Aorta (tissue), 5 donors: ENCODE measurements around the gene NOP9. TPM values are rescaled to one million over a fixed set of nuclear protein-coding genes. Genes with fewer than 3 reads are reported as not detected.

Source experiments
- ATAC-seq: fragments of 200-7000 bp; cut with Tn5 transposase; one replicate; pipeline ENCODE4 v1.9.1; 2022; ENCODE audit warnings: moderate library complexity; ENCODE audit not compliant: low FRiP score
- DNase-seq, 2 donors: peaks; one replicate each; pipeline ENCODE4 v3.0.0-alpha.2; 2020
- H3K27ac ChIP-seq, 2 donors: one replicate each; pipeline ENCODE4 v1.5.1; 2013; ENCODE audit warnings: low read length in 2 of 2, mild to moderate bottlenecking in 2 of 2, moderate library complexity in 2 of 2, control low read depth in 1 of 2, inconsistent platforms in 1 of 2, low read depth in 1 of 2
- H3K27me3 ChIP-seq, 2 donors: one replicate each; pipeline ENCODE4 v1.6.1; 2013; ENCODE audit warnings: control low read depth in 1 of 2, low read length in 1 of 2, mild to moderate bottlenecking in 1 of 2, moderate library complexity in 1 of 2; ENCODE audit not compliant: insufficient read depth in 2 of 2, control insufficient read depth in 1 of 2
- H3K36me3 ChIP-seq, 2 donors: one replicate each; pipeline ENCODE4 v1.6.1; 2013; ENCODE audit warnings: control low read depth in 1 of 2, low read length in 1 of 2, mild to moderate bottlenecking in 1 of 2; ENCODE audit not compliant: insufficient read depth in 2 of 2, control insufficient read depth in 1 of 2
- H3K4me1 ChIP-seq, 2 donors: one replicate each; pipeline ENCODE4 v1.6.1; 2013; ENCODE audit warnings: low read length in 2 of 2, control low read depth in 1 of 2, mild to moderate bottlenecking in 1 of 2, moderate library complexity in 1 of 2; ENCODE audit not compliant: insufficient read depth in 2 of 2, control insufficient read depth in 1 of 2
- H3K4me3 ChIP-seq, 2 donors: one replicate each; pipeline ENCODE4 v1.5.1; 2013; ENCODE audit warnings: low read length in 2 of 2, control low read depth in 1 of 2, mild to moderate bottlenecking in 1 of 2
- H3K9me3 ChIP-seq: one replicate; pipeline ENCODE4 v1.6.1; 2013; ENCODE audit warnings: mild to moderate bottlenecking, low read length; ENCODE audit not compliant: control insufficient read depth
- WGBS, 2 donors: extraction: QIAGEN DNeasy Blood & Tissue Kit; methylation state at CpG; one replicate each; pipeline ENCODE4 v1.1.7; 2013; 5-methylcytosine and 5-hydroxymethylcytosine counted together
- intact Hi-C, 2 donors: fragments of 100-400 bp; cut with DNase I; formaldehyde crosslinking; loops; one replicate each; pipeline versions ENCODE4 v1.14.2 to v1.15.0; 2022
- polyA plus RNA-seq, 2 donors: library from polyadenylated mRNA; stranded (reverse); fragments of 200-250 nt; gene quantifications; one replicate each; pipeline ENCODE4 v1.2.3, GENCODE V29; 2013
- total RNA-seq, 2 donors: library from RNA; stranded (reverse); fragmentation: NEBNext Ultra II Directional; extraction: Animal tissue kit (Norgen Biotek cat#: 25700); gene quantifications; one replicate each; pipeline ENCODE4 v1.2.1, GENCODE V29; 2021
- donor health status: healthy with polysubstance abuse.
- donor health status: Bipolar disorder and iron deficiency.
- donor health status: DM: no; HTN: no; CAD: no.
- donor health status: DM: no; HTN: no; CAD: no.
- donor health status: DM: yes; HTN: yes; CAD: no.

The NOP9 gene
- total and polyA plus RNA-seq, 4 donors, result 7.9 to 19.9 (median 14.3) TPM

DNA sequence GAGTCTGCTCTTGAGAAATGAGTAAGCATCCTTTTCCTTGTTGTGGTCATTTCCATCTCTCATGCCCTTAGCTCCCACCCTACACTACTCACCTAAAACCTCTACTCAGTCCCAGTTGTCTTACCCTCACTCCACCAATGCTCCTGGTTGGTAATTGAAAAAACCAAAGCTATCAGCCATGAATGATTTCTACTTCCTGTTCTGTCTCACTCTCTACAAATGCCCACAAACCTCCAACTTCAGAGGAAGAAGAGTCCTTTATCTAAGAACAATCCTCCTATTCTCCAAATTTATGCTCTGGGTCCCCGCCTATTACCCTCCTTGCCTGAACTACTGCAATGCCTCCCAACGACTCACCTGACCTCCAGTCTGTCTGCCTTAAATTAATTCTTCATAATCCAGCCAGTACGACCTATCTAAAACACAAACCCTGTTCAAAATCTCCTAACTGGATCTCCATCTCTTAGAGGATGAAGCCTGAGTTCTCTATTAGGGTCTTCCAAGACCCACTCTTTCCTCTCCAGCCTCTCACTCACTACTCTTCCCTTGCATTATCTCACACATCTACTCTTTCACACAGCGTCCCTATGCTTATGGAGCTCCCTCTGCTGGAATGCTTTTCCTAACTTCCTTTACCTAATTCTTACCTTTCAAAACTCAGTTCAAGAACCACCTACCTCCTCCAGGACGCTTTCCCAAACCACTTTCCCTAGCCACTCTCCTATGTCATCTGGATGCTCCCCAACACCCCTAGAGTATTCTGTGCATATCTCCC, 2.3 kb upstream of the NOP9 start:
- no peak overlapping the region for H3K27ac ChIP-seq
- no peaks in the 10 kb centered on the region for H3K36me3 ChIP-seq
- intact Hi-C loops, result loop anchor here (1.0 to 5.0 kb wide), 2 partner anchors 54 to 55 kb away; partner anchors contain the start of gene TINF2 (in 1 of the 2)
- no peak for DNase-seq
- H3K4me3 ChIP-seq, result no peak overlapping the region
- no peak for ATAC-seq
- H3K4me1 ChIP-seq, result no peaks in the 10 kb centered on the region
- no peaks in the 10 kb centered on the region for H3K9me3 ChIP-seq
- 54 to 57% methylated on average over 5 of the region's 5 CpGs for WGBS, 2 donors
- no peaks in the 10 kb centered on the region for H3K27me3 ChIP-seq

DNA sequence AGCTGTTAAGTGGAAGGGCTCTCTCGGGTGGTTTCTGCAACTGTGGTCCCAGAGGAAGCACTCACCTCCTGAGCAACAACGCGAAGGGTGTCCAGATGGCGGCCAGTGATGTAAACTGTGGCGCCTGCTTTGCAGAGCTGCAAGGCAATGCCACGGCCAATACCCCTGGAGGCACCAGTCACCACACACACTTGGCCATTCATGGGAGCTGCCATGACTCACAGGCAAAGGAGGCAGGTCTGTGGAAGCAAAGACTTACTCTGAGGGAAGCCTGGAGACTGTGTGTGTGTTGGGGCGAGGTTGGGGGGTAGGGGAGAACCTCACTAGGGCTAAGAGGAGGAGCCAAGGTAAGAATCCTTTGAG, 777 bp upstream of the NOP9 start:
- no peaks in the 10 kb centered on the region for H3K9me3 ChIP-seq
- H3K4me1 ChIP-seq, result no peaks in the 10 kb centered on the region
- no peaks in the 10 kb centered on the region for H3K27me3 ChIP-seq
- 50 to 51% methylated on average over 7 of the region's 7 CpGs for WGBS, 2 donors
- peak overlapping the region; percentile 58 to 90 for H3K4me3 ChIP-seq
- H3K36me3 ChIP-seq, result peaks cover 0 to 3% of the 10 kb centered on the region in 2 donors
- intact Hi-C loops, result loop anchor here in 1 of 2 donors (5.0 kb wide), 1 partner anchor 57 kb away; the partner anchor contains the start of gene TINF2
- peak; percentile 4 for ATAC-seq
- H3K27ac ChIP-seq, result no peak overlapping the region
- no peak for DNase-seq

DNA sequence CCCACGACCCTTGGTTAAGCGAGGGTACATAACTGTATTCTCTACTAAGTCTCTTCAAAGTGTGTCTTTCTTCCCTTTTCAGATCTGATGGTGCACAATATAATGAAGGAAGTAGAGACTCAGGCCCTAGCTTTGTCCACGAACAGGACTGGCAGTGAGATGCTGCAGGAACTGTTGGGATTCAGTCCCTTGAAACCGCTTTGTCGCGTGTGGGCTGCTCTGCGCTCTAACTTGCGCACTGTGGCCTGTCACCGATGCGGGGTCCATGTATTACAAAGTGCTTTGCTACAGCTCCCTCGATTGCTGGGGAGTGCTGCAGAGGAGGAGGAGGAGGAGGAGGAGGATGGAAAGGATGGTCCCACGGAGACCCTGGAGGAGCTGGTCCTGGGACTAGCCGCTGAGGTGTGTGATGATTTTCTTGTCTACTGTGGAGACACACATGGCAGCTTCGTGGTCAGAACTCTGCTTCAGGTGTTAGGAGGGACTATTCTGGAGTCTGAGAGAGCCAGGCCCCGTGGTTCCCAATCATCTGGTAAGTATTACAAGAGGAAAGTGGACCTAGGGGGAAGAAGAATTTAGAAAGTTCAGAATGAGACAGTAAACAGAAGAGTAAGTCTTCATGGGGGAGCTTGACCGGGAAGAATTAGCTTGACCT, 803 bp downstream of the NOP9 start:
- intact Hi-C loops, result no loop called here
- no peaks in the 10 kb centered on the region for H3K9me3 ChIP-seq
- H3K27ac ChIP-seq, result no peak overlapping the region
- no peaks in the 10 kb centered on the region for H3K4me1 ChIP-seq
- no peaks in the 10 kb centered on the region for H3K27me3 ChIP-seq
- WGBS, 2 donors, result 30 to 31% methylated on average over 16 of the region's 16 CpGs
- peak overlapping the region; percentile 53 to 90 for H3K4me3 ChIP-seq
- peaks cover 0 to 6% of the 10 kb centered on the region in 2 donors for H3K36me3 ChIP-seq
- ATAC-seq, result no peak
- DNase-seq, result no peak

DNA sequence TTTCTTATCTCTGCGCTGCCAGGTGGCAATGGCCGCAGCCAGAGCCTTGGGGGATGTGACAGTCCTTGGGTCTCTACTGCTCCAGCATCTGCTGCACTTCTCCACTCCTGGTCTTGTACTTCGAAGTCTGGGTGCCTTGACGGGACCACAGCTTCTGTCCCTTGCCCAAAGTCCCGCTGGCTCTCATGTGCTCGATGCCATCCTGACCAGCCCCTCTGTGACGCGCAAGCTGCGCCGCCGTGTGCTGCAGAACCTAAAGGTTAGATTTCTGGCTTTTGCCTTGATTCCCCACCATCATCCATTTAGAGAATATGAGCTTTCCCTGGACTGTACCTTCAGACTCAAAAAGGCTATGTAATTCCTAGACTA, 4.4 kb downstream of the NOP9 start:
- peaks cover 0 to 16% of the 10 kb centered on the region in 2 donors for H3K36me3 ChIP-seq

DNA sequence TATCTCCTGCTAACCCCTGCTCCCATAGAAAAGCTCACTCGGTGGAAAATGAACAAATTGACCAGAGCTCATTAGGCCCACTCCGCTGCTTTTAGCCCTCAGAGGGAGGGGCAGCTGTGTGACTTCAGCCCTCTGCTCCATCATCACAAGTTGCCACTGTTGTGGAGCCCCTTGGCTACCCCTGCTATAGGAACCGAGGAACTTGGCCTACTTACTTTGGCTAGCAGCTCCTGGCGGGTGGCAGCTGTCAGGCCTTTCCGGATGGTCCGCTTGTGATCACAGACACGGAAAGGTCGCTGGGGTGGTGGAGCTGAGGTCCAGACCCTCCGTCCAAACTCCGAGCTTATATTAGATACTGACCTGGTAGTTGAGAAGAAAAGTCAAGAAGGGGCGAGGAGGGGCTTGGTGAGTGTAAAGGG, 7.5 kb downstream of the NOP9 start:
- ATAC-seq, result no peak

More for the DNA sequence above, 4.4 kb downstream of the NOP9 start:
- Histone ChIP-seq H3K4me1 (no peaks in the 10 kb centered on the region), H3K27me3 (no peaks in the 10 kb centered on the region), H3K9me3 (no peaks in the 10 kb centered on the region), H3K27ac (no peak overlapping the region), H3K4me3 (no peak overlapping the region)
- 95 to 96% methylated on average over 11 of the region's 11 CpGs for WGBS, 2 donors
- ATAC-seq (no peak), DNase-seq (no peak)
- intact Hi-C loops, result no loop called here

DNA sequence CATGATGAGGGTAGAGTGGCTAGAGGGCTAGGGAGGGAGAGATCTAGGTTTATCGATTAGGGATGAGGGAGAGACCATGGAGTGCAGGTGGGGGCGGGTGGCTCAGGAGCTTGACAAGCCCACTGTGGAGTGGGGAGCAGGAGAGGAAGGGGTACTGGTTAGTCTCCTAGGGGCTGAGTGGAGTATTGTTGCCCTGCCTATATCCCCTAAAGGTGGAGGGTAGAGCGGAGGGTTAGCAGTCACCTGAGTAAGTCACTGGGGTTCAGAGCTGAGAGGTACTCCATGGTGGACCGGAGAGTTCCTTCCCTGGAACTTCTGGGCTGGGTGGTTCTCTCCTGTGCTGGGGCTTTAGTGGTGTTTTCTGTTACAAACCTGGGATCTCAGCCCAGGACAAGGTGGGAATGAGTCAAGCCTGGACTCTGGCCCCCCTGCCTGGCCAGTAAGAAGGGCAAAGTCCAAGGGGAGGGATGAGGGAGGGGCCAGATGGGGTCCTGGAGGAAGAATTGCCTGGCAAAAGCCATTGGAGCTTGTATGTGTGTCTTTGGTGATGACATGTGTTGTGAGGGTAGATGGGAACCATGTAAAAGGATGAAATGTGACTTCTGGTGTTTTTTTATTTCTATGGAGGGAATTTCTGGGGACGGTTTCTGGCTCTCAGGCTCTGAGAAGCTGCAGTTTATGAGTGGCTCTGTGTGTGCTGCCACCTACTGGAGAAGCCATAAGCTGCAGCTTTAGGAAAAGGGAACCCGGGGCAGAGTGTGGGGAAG, 8.1 kb downstream of the NOP9 start, which contains the start of gene CIDEB:
CIDEB (minus strand) TSS at position 403 of the 767 bp plus-strand sequence; CDS start at position 284, 119 bp downstream.
- DNase-seq (peak in 1 of 2 donors; percentile 67), ATAC-seq (peak; percentile 45)
- H3K27me3 ChIP-seq, result no peaks in the 10 kb centered on the region
- peaks cover 0 to 16% of the 10 kb centered on the region in 2 donors for H3K36me3 ChIP-seq
- H3K27ac ChIP-seq, result no peak within 1 kb of the TSS
- intact Hi-C loops, result no loop called here
- no peaks in the 10 kb centered on the region for H3K9me3 ChIP-seq
- no peak within 1 kb of the TSS for H3K4me3 ChIP-seq
- WGBS, 2 donors, result 55 to 59% methylated on average over 6 of the region's 6 CpGs
- no peaks in the 10 kb centered on the region for H3K4me1 ChIP-seq

More for the DNA sequence above, 7.5 kb downstream of the NOP9 start:
- no peak overlapping the region for H3K4me3 ChIP-seq
- no peaks in the 10 kb centered on the region for H3K9me3 ChIP-seq
- no peaks in the 10 kb centered on the region for H3K27me3 ChIP-seq
- H3K4me1 ChIP-seq, result no peaks in the 10 kb centered on the region
- H3K36me3 ChIP-seq, result peaks cover 0 to 16% of the 10 kb centered on the region in 2 donors
- no peak overlapping the region for H3K27ac ChIP-seq
- no peak for DNase-seq
- WGBS, 2 donors, result 80 to 82% methylated on average over 11 of the region's 11 CpGs
- intact Hi-C loops, result no loop called here

DNA sequence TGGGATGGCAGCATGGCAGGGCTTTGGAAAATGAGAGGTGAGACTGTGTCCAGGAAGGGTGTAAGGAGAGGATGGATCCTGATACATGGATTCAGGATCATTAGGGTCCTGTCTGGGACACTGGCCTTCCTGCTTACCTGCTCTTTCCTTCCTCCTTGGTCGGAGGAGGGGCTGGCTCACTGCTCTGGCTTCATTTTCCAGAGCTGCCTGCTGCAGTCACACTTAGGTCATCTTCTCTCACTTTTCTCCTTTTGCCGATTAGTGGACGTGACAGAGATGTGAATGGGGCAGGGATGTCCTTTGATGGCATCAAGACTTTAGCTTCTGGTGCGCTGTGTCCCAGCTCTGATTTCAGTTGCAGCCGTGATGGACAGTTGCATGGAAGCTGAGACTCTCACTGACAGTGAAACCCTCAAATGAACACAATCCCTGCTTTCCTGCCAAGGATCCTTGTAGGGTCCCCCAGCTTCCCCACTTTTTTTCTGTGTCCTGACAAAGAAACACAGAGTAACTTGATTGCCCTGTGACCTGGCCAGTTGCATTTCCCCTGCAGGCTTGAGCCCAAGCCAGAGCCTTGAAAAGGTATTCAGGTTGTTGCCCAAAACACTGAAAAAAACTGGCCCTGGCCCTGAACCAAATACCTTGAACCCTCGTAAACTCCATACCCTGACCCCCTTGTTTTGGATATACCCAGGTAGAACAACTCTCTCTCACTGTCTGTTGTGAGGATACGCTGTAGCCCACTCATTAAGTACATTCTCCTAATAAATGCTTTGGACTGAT, 8.9 kb downstream of the NOP9 start:
- no peak for DNase-seq
- intact Hi-C loops, result no loop called here
- Histone ChIP-seq H3K4me1 (no peaks in the 10 kb centered on the region), H3K4me3 (no peak overlapping the region), H3K9me3 (no peaks in the 10 kb centered on the region), H3K27ac (no peak overlapping the region), H3K36me3 (peaks cover 0 to 16% of the 10 kb centered on the region in 2 donors), H3K27me3 (no peaks in the 10 kb centered on the region)
- ATAC-seq, result no peak
- WGBS, 2 donors, result 90 to 91% methylated on average over 7 of the region's 7 CpGs
